Ishikawa (cell line): ENCODE data around the gene TNFAIP3.

Experiments used
- CEBPB ChIP-seq: IDR thresholded peaks from 2 replicates; pipeline ENCODE4 v1.6.1; 2012
- CREB1 ChIP-seq: IDR thresholded peaks from 2 replicates; pipeline ENCODE4 v1.6.1; 2012; ENCODE audit warnings: low read depth
- EGR1 ChIP-seq: IDR thresholded peaks from 2 replicates; pipeline ENCODE4 v1.6.1; 2012
- EP300 ChIP-seq: IDR thresholded peaks from 2 replicates; pipeline ENCODE4 v1.6.1; 2012; ENCODE audit warnings: borderline replicate concordance
- TF ChIP-seq, protein P1 (sequence below): IDR thresholded peaks from 2 replicates; pipeline ENCODE4 v1.6.1; 2012
- TF ChIP-seq, protein P2 (sequence below): IDR thresholded peaks from 2 replicates; pipeline ENCODE4 v1.6.1; 2012
- TF ChIP-seq, protein P3 (sequence below): IDR thresholded peaks from 2 replicates; pipeline ENCODE4 v1.6.1; 2012; ENCODE audit warnings: low read depth, mild to moderate bottlenecking

DNA sequence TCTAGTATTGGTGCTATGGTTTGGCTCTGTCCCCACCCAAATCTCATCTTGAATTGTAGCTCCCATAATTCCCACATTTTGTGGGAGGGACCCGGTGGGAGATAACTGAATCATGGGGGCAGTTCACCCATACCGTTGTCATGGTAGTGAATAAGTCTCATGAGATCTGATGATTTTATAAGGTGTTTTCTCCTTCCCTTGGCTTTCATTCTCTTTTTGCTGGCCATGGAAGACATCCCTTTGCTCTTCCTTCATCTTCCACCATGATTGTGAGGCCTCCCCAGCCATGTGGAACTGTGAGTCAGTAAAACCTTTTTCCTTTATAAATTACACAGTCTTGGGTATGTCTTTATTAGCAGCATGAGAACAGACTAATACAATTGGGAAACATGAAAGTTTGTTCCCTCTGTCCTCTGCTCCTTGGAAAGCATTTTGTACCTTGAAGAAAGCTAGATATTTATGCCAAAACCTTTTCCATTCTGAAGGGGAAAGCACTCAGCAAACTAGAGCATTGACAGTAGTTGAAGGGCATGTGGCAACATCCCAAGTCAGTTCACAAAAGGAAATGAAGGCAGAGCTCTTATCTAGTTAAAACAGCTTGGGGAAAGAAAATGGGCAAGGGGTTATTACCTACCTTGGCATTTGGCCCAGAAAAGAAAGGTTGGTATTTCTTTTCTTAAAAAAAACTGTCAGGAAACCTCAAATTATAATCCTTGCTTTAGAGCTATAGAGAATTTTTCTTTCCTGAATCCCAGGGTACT, 10.7 kb upstream of the TNFAIP3 start:
- TF ChIP-seq EP300 (no peak), CREB1 (no peak), CEBPB (no peak), EGR1 (no peak)
- TF ChIP-seq, protein P1, sequence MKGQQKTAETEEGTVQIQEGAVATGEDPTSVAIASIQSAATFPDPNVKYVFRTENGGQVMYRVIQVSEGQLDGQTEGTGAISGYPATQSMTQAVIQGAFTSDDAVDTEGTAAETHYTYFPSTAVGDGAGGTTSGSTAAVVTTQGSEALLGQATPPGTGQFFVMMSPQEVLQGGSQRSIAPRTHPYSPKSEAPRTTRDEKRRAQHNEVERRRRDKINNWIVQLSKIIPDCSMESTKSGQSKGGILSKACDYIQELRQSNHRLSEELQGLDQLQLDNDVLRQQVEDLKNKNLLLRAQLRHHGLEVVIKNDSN, result no peak
- TF ChIP-seq, protein P2, sequence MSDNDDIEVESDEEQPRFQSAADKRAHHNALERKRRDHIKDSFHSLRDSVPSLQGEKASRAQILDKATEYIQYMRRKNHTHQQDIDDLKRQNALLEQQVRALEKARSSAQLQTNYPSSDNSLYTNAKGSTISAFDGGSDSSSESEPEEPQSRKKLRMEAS, result no peak
- TF ChIP-seq, protein P3, sequence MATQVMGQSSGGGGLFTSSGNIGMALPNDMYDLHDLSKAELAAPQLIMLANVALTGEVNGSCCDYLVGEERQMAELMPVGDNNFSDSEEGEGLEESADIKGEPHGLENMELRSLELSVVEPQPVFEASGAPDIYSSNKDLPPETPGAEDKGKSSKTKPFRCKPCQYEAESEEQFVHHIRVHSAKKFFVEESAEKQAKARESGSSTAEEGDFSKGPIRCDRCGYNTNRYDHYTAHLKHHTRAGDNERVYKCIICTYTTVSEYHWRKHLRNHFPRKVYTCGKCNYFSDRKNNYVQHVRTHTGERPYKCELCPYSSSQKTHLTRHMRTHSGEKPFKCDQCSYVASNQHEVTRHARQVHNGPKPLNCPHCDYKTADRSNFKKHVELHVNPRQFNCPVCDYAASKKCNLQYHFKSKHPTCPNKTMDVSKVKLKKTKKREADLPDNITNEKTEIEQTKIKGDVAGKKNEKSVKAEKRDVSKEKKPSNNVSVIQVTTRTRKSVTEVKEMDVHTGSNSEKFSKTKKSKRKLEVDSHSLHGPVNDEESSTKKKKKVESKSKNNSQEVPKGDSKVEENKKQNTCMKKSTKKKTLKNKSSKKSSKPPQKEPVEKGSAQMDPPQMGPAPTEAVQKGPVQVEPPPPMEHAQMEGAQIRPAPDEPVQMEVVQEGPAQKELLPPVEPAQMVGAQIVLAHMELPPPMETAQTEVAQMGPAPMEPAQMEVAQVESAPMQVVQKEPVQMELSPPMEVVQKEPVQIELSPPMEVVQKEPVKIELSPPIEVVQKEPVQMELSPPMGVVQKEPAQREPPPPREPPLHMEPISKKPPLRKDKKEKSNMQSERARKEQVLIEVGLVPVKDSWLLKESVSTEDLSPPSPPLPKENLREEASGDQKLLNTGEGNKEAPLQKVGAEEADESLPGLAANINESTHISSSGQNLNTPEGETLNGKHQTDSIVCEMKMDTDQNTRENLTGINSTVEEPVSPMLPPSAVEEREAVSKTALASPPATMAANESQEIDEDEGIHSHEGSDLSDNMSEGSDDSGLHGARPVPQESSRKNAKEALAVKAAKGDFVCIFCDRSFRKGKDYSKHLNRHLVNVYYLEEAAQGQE, result no peak
